Activated CD8-positive, alpha-beta T cell treated with anti-CD3 and anti-CD28 coated beads for 36 hours (primary cell): ENCODE results near the gene BEGAIN. TPM values are rescaled to one million over a fixed set of nuclear protein-coding genes. Genes with fewer than 3 reads are reported as not detected.
A peak's percentile ranks its signal among the peaks of the same experiment; 100 is the strongest.

Source experiments
- ATAC-seq: fragments of 200-7000 bp; cut with Tn5 transposase; one replicate; pipeline ENCODE4 v1.10.0; 2021; ENCODE audit warnings: mild to moderate bottlenecking, moderate library complexity
- CTCF ChIA-PET: fragments of 350-600 bp; sonication (Branson Sonifier 250); formaldehyde crosslinking; loops from one replicate; lab custom pipeline; 2021; ENCODE audit warnings: antibody characterized with exemption; lab: Charles Lee
- POLR2A ChIA-PET: fragments of 350-600 bp; sonication (Branson Sonifier 250); formaldehyde crosslinking; loops from one replicate; lab custom pipeline; 2021; ENCODE audit warnings: antibody characterized with exemption; lab: Charles Lee
- DNase-seq: peaks from one replicate; pipeline ENCODE4 v3.0.0-alpha.2; 2020
- H3K27ac Mint-ChIP-seq: one replicate; pipeline ENCODE4 v1.8.0; 2021; ENCODE audit warnings: mild to moderate bottlenecking, mixed read lengths
- H3K27me3 Mint-ChIP-seq: one replicate; pipeline ENCODE4 v1.8.0; 2021; ENCODE audit warnings: mixed read lengths
- H3K36me3 Mint-ChIP-seq: one replicate; pipeline ENCODE4 v1.8.0; 2021; ENCODE audit warnings: low read depth, mixed read lengths
- H3K4me1 Mint-ChIP-seq: one replicate; pipeline ENCODE4 v1.8.0; 2021; ENCODE audit warnings: low read depth, mixed read lengths
- H3K4me3 Mint-ChIP-seq: one replicate; pipeline ENCODE4 v1.8.0; 2021; ENCODE audit warnings: mild to moderate bottlenecking, moderate library complexity, mixed read lengths
- H3K9me3 Mint-ChIP-seq: one replicate; pipeline ENCODE4 v1.8.0; 2021; ENCODE audit warnings: mixed read lengths
- intact Hi-C: fragments of 100-400 bp; cut with micrococcal nuclease; formaldehyde crosslinking; loops from one replicate; pipeline ENCODE4 v1.10.0; 2022
- total RNA-seq, 2 experiments: library from RNA; stranded (reverse); gene quantifications; one replicate each; pipeline ENCODE4 v1.2.3, GENCODE V29; 2021
- TF ChIP-seq, protein P1 (sequence below): fragments of 200-600 bp; IDR thresholded peaks from one replicate; pipeline ENCODE4 v1.8.0; 2022; ENCODE audit warnings: antibody characterized with exemption, mild to moderate bottlenecking

BEGAIN gene
- total RNA-seq, 2 experiments from 2014 or later = 5.5 to 6.0 TPM

- Mint-ChIP-seq H3K9me3 (no peaks in the 10 kb centered on the region), H3K27me3 (no peaks in the 10 kb centered on the region), H3K4me1 (peaks cover 18% of the 10 kb centered on the region), H3K36me3 (no peaks in the 10 kb centered on the region), H3K27ac (no peak overlapping the region), H3K4me3 (no peak overlapping the region)
- ATAC-seq = no peak
- TF ChIP-seq, protein P1, sequence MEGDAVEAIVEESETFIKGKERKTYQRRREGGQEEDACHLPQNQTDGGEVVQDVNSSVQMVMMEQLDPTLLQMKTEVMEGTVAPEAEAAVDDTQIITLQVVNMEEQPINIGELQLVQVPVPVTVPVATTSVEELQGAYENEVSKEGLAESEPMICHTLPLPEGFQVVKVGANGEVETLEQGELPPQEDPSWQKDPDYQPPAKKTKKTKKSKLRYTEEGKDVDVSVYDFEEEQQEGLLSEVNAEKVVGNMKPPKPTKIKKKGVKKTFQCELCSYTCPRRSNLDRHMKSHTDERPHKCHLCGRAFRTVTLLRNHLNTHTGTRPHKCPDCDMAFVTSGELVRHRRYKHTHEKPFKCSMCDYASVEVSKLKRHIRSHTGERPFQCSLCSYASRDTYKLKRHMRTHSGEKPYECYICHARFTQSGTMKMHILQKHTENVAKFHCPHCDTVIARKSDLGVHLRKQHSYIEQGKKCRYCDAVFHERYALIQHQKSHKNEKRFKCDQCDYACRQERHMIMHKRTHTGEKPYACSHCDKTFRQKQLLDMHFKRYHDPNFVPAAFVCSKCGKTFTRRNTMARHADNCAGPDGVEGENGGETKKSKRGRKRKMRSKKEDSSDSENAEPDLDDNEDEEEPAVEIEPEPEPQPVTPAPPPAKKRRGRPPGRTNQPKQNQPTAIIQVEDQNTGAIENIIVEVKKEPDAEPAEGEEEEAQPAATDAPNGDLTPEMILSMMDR = no peak
- intact Hi-C loops = no loop called here
- ChIA-PET POLR2A (no interaction called here), CTCF (no interaction called here)
- no peak for DNase-seq
Observed at GRCh38 chr14:100549834-100550625, 37.2 kb downstream of the BEGAIN start.

- Mint-ChIP-seq H3K4me3 (no peak overlapping the region), H3K36me3 (no peaks in the 10 kb centered on the region), H3K9me3 (no peaks in the 10 kb centered on the region), H3K27ac (no peak overlapping the region), H3K4me1 (peaks cover 18% of the 10 kb centered on the region), H3K27me3 (no peaks in the 10 kb centered on the region)
- TF ChIP-seq, protein P1 = no peak
- ATAC-seq = no peak
- DNase-seq = no peak
- ChIA-PET POLR2A (no interaction called here), CTCF (interaction anchor here (3.9 kb wide), 1 partner anchor 96 kb away, joined by 24 read pairs; no protein-coding TSS in a partner anchor)
- intact Hi-C loops = no loop called here
Observed at GRCh38 chr14:100548939-100549338, 38.3 kb downstream of the BEGAIN start.

DNA sequence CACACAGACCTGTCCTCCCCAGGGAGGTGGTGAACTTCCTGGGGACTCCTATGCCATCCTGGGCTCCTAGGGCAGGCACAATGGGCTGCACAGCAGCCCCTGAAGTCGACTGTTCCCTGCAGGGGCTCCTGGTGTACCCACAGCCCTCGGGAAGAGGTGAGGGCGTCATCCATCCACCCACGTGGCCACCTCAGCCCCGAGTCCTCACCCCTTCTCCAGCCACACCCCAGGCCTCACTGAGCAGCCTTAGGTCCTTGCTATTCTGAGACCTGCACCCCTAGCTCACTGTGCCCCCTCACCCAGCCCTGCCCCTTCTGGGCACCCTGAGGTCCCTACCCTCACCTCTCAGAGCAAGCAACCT, 38.9 kb downstream of the BEGAIN start:
- Mint-ChIP-seq H3K9me3 (no peaks in the 10 kb centered on the region), H3K27ac (no peak overlapping the region), H3K4me3 (no peak overlapping the region), H3K36me3 (no peaks in the 10 kb centered on the region), H3K27me3 (no peaks in the 10 kb centered on the region), H3K4me1 (peaks cover 18% of the 10 kb centered on the region)
- TF ChIP-seq, protein P1 = no peak
- ATAC-seq = no peak
- CTCF ChIA-PET = interaction anchor here (3.9 kb wide), 1 partner anchor 97 kb away, joined by 24 read pairs; no protein-coding TSS in a partner anchor
- POLR2A ChIA-PET = no interaction called here
- intact Hi-C loops = no loop called here
- DNase-seq = no peak

GRCh38 chr14:100547633-100548294, 39.5 kb downstream of the BEGAIN start:
- H3K27me3 Mint-ChIP-seq = no peaks in the 10 kb centered on the region
- TF ChIP-seq, protein P1 = no peak
- intact Hi-C loops = no loop called here
- peaks cover 18% of the 10 kb centered on the region for H3K4me1 Mint-ChIP-seq
- no peaks in the 10 kb centered on the region for H3K36me3 Mint-ChIP-seq
- ChIA-PET POLR2A (no interaction called here), CTCF (interaction anchor here (3.9 kb wide), 1 partner anchor 97 kb away, joined by 24 read pairs; no protein-coding TSS in a partner anchor)
- H3K4me3 Mint-ChIP-seq = peak overlapping the region; percentile 26
- H3K27ac Mint-ChIP-seq = peak overlapping the region; percentile 22
- no peaks in the 10 kb centered on the region for H3K9me3 Mint-ChIP-seq
- peak; percentile 52 for ATAC-seq
- DNase-seq = peak; percentile 51

- intact Hi-C loops = no loop called here
- no peaks in the 10 kb centered on the region for H3K9me3 Mint-ChIP-seq
- H3K36me3 Mint-ChIP-seq = no peaks in the 10 kb centered on the region
- no peak overlapping the region for H3K27ac Mint-ChIP-seq
- ATAC-seq (peak; percentile 59), DNase-seq (no peak)
- no peaks in the 10 kb centered on the region for H3K27me3 Mint-ChIP-seq
- H3K4me1 Mint-ChIP-seq = peaks cover 18% of the 10 kb centered on the region
- ChIA-PET POLR2A (interaction anchor here (1.1 kb wide), 1 partner anchor 171 kb away, joined by 3 read pairs; a partner anchor contains a TSS), CTCF (interaction anchor here (1.3 to 3.9 kb wide), 5 partner anchors 99 to 168 kb away, joined by 3 to 24 read pairs (median 4); no protein-coding TSS in a partner anchor)
- TF ChIP-seq, protein P1 = no peak
- peak overlapping the region; percentile 21 for H3K4me3 Mint-ChIP-seq
Observed at GRCh38 chr14:100546051-100546443, 41.2 kb downstream of the BEGAIN start.
